Upper lobe of left lung (tissue), 6 donors: Measurements from ENCODE around the gene ACD. TPM values are rescaled to one million over a fixed set of nuclear protein-coding genes. Genes with fewer than 3 reads are reported as not detected.

Experiments used
- ATAC-seq, 2 donors: fragments of 200-7000 bp; cut with Tn5 transposase; one replicate each; pipeline ENCODE4 v1.9.1; 2022; ENCODE audit warnings: mild to moderate bottlenecking in 2 of 2, moderate library complexity in 2 of 2; ENCODE audit not compliant: low FRiP score in 2 of 2
- DNase-seq, 2 donors: peaks; one replicate each; pipeline ENCODE4 v3.0.0-alpha.2; 2019 to 2020
- H3K27ac ChIP-seq, 4 donors: fragments of 200-600 bp; sonication (generic); one replicate each; pipeline ENCODE4 v1.5.1; 2016 to 2019
- H3K27me3 ChIP-seq, 4 donors: fragments of 200-600 bp; sonication (generic); one replicate each; pipeline ENCODE4 v1.5.1; 2017 to 2019
- H3K36me3 ChIP-seq, 4 donors: fragments of 200-600 bp; sonication (generic); one replicate each; pipeline ENCODE4 v1.5.1; 2016 to 2019
- H3K4me1 ChIP-seq, 4 donors: fragments of 200-600 bp; sonication (generic); one replicate each; pipeline ENCODE4 v1.5.1; 2018 to 2019
- H3K4me3 ChIP-seq, 4 donors: fragments of 200-600 bp; sonication (generic); one replicate each; pipeline ENCODE4 v1.5.1; 2017 to 2019; ENCODE audit warnings: mild to moderate bottlenecking in 2 of 4, moderate library complexity in 1 of 4
- H3K9me3 ChIP-seq, 4 donors: fragments of 200-600 bp; sonication (generic); one replicate each; pipeline ENCODE4 v1.5.1; 2018 to 2019
- CTCF ChIP-seq, 6 experiments: fragments of 450-650 bp in 4 of 6; fragments of 200-600 bp in 2 of 6; sonication (generic) in 2 of 6; IDR thresholded peaks; one replicate each; pipeline ENCODE4 v1.5.1; 2016 to 2019; ENCODE audit warnings: antibody characterized with exemption in 6 of 6
- EP300 ChIP-seq, 4 donors: sonication (generic); formaldehyde crosslinking; IDR thresholded peaks; one replicate each; pipeline ENCODE4 v1.5.1; 2017; ENCODE audit warnings: antibody characterized with exemption in 4 of 4, control low read depth in 2 of 4
- POLR2A ChIP-seq, 4 donors: fragments of 450-650 bp; IDR thresholded peaks; one replicate each; pipeline ENCODE4 v1.5.1; 2016 to 2017; ENCODE audit warnings: antibody characterized with exemption in 4 of 4, mild to moderate bottlenecking in 2 of 4
- POLR2AphosphoS5 ChIP-seq, 2 donors: sonication (generic); formaldehyde crosslinking; IDR thresholded peaks; one replicate each; pipeline ENCODE4 v1.5.1; 2017; ENCODE audit warnings: antibody characterized with exemption in 2 of 2
- WGBS, 2 donors: methylation state at CpG; one replicate each; pipeline ENCODE4 v1.1.5; 2017 to 2018; 5-methylcytosine and 5-hydroxymethylcytosine counted together
- total RNA-seq, 6 donors: library from RNA; depleted of rRNA in 4 of 6; stranded (reverse); fragments of >200 nt in 4 of 6; gene quantifications; one replicate each; pipeline versions ENCODE4 v1.1.0 to v1.2.1, GENCODE V29; 2016 to 2021
- donor health status: DM: no; HTN: no; CAD: no; lungs with moderate emphysema.
- donor health status: DM: no; HTN: yes; CAD: no; lungs with severe emphysema.

Gene ACD
- total RNA-seq, 6 donors from 2014 or later: 15.8 to 25.1 (median 18.8) TPM

GRCh38 chr16:67704110-67704509, 44.0 kb upstream of the ACD start:
- 85 to 87% methylated on average over 5 of the region's 5 CpGs for WGBS, 2 donors
- no peak overlapping the region for H3K27ac ChIP-seq
- ATAC-seq (no peak), DNase-seq (no peak)
- no peaks in the 10 kb centered on the region for H3K27me3 ChIP-seq
- H3K4me1 ChIP-seq: peaks cover 0 to 7% (median 4%) of the 10 kb centered on the region in 4 donors
- TF ChIP-seq CTCF (IDR thresholded peaks at IDR 0.05) (no peak), EP300 (IDR thresholded peaks at IDR 0.05) (no peak)
- no peak overlapping the region for H3K4me3 ChIP-seq
- H3K36me3 ChIP-seq: no peaks in the 10 kb centered on the region
- peaks cover 0 to 3% (median 0%) of the 10 kb centered on the region in 4 donors for H3K9me3 ChIP-seq

GRCh38 chr16:67703626-67704025, 43.6 kb upstream of the ACD start:
- Histone ChIP-seq H3K27me3 (no peaks in the 10 kb centered on the region), H3K9me3 (peaks cover 0 to 3% (median 0%) of the 10 kb centered on the region in 4 donors), H3K36me3 (peaks cover 0 to 1% (median 0%) of the 10 kb centered on the region in 4 donors), H3K4me1 (peaks cover 0 to 3% (median 3%) of the 10 kb centered on the region in 4 donors), H3K4me3 (no peak overlapping the region), H3K27ac (no peak overlapping the region)
- TF ChIP-seq CTCF (IDR thresholded peaks at IDR 0.05): no peak
- TF ChIP-seq EP300 (IDR thresholded peaks at IDR 0.05): no peak
- TF ChIP-seq POLR2A (IDR thresholded peaks at IDR 0.05): no peak
- TF ChIP-seq POLR2AphosphoS5 (IDR thresholded peaks at IDR 0.05): no peak
- 69 to 74% methylated on average over 2 of the region's 2 CpGs for WGBS, 2 donors
- ATAC-seq (no peak), DNase-seq (no peak)

GRCh38 chr16:67702130-67702529, 42.1 kb upstream of the ACD start:
- Histone ChIP-seq H3K36me3 (peaks cover 0 to 5% (median 0%) of the 10 kb centered on the region in 4 donors), H3K9me3 (peaks cover 0 to 3% (median 0%) of the 10 kb centered on the region in 4 donors), H3K4me1 (peaks cover 0 to 3% (median 0%) of the 10 kb centered on the region in 4 donors), H3K4me3 (no peak overlapping the region), H3K27me3 (no peaks in the 10 kb centered on the region), H3K27ac (no peak overlapping the region)
- TF ChIP-seq CTCF (IDR thresholded peaks at IDR 0.05) (no peak), EP300 (IDR thresholded peaks at IDR 0.05) (no peak), POLR2A (IDR thresholded peaks at IDR 0.05) (no peak), POLR2AphosphoS5 (IDR thresholded peaks at IDR 0.05) (no peak)
- DNase-seq (no peak), ATAC-seq (no peak)
- WGBS, 2 donors: 95 to 98% methylated on average over 4 of the region's 4 CpGs

GRCh38 chr16:67701420-67701819, 41.4 kb upstream of the ACD start:
- no peak for TF ChIP-seq POLR2A (IDR thresholded peaks at IDR 0.05)
- no peak for TF ChIP-seq POLR2AphosphoS5 (IDR thresholded peaks at IDR 0.05)
- TF ChIP-seq EP300 (IDR thresholded peaks at IDR 0.05): no peak
- no peak for TF ChIP-seq CTCF (IDR thresholded peaks at IDR 0.05)
- peaks cover 0 to 5% (median 0%) of the 10 kb centered on the region in 4 donors for H3K36me3 ChIP-seq
- no peak overlapping the region for H3K4me3 ChIP-seq
- H3K27ac ChIP-seq: no peak overlapping the region
- DNase-seq (no peak), ATAC-seq (no peak)
- no peaks in the 10 kb centered on the region for H3K27me3 ChIP-seq
- peaks cover 0 to 3% (median 0%) of the 10 kb centered on the region in 4 donors for H3K9me3 ChIP-seq
- 93 to 100% methylated on average over 1 of the region's 1 CpG for WGBS, 2 donors
- peaks cover 0 to 3% (median 0%) of the 10 kb centered on the region in 4 donors for H3K4me1 ChIP-seq

GRCh38 chr16:67699265-67699664, 39.2 kb upstream of the ACD start:
- TF ChIP-seq EP300 (IDR thresholded peaks at IDR 0.05) (no peak), POLR2AphosphoS5 (IDR thresholded peaks at IDR 0.05) (no peak), POLR2A (IDR thresholded peaks at IDR 0.05) (no peak), CTCF (IDR thresholded peaks at IDR 0.05) (no peak)
- H3K9me3 ChIP-seq: peaks cover 0 to 3% (median 0%) of the 10 kb centered on the region in 4 donors
- peaks cover 0 to 3% (median 0%) of the 10 kb centered on the region in 4 donors for H3K4me1 ChIP-seq
- H3K4me3 ChIP-seq: no peak overlapping the region
- WGBS, 2 donors: 89 to 98% methylated on average over 6 to 7 of the region's 7 CpGs
- no peak overlapping the region for H3K27ac ChIP-seq
- no peak for DNase-seq
- ATAC-seq: no peak
- peaks cover 0 to 5% (median 0%) of the 10 kb centered on the region in 4 donors for H3K36me3 ChIP-seq
- H3K27me3 ChIP-seq: no peaks in the 10 kb centered on the region
